ENCODE data around the gene GALNT18.

The GALNT18 gene

DNA sequence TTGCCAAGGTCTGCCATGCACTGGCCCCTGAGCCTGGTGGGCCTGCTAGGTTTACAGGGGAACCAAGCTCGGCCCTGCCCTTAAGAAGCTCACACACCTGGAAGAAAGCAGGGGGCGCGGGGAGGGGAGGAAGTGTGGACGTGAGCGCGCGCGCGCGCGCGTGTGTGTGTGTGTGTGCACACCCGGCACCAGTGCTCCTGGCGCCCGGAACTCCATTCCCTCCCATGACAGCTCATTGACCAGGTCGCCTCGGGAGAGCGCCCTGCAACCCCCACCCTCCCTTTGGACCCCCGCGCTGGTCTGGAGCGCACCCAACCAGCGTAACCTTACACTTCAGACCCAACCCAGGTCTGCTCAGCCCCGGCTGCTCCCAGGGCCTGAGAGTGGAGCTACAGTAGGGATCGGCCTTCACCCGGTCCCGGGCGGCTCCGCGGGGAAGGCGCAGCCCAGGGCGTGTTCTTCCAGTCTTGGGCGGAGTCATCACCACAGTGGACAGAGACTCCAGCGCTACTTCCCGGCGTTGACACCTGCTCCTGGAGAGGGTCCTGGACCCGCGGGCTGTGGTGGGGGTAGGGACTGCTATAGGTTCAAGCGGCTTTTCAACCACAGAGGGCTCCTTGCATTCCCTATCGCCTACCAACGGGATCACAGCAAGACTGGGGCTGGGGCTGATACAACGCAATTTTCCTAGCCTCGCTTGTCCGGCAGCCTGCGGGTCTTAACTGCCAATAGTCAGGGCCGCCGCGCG is 1.5 kb downstream of the GALNT18 start:
- Mint-ChIP-seq H3K4me3 (peak overlapping the region; percentile 98), H3K4me1 (ENCODE audit: low read depth) (peaks cover 52% of the 10 kb centered on the region), H3K36me3 (ENCODE audit: low read depth) (peaks cover 51% of the 10 kb centered on the region), H3K27ac (peak overlapping the region; percentile 92), H3K27me3 (peaks cover 79% of the 10 kb centered on the region), H3K9me3 (no peaks in the 10 kb centered on the region)
- intact Hi-C loops (cut with micrococcal nuclease), result no loop called here

DNA sequence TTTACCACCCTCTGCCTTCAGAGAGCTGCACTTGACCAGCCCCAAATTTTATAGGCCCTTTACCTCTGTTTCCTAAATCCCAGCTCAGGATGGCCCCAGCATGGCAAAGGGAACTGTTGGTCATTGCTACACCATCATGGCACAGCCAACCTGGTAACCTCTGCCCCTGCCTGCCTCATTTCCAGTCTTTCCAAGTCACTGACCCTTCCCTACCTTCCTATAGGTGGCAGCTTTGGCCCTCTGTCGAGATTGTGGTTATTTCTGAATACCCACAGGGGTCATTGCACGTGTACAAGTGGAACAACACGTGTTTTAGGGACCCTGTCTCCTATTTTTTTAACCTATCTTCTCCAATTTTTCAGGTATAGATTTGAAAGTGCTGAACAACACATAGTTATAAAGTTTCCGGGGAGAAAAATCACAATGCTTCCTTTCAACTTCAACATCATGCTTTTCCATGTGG is 2.8 kb downstream of the GALNT18 start:
- Mint-ChIP-seq H3K4me3 (peak overlapping the region; percentile 98), H3K27ac (no peak overlapping the region), H3K4me1 (ENCODE audit: low read depth) (peaks cover 62% of the 10 kb centered on the region), H3K27me3 (peaks cover 69% of the 10 kb centered on the region), H3K36me3 (ENCODE audit: low read depth) (peaks cover 64% of the 10 kb centered on the region), H3K9me3 (no peaks in the 10 kb centered on the region)
- intact Hi-C loops (cut with micrococcal nuclease), result no loop called here

DNA sequence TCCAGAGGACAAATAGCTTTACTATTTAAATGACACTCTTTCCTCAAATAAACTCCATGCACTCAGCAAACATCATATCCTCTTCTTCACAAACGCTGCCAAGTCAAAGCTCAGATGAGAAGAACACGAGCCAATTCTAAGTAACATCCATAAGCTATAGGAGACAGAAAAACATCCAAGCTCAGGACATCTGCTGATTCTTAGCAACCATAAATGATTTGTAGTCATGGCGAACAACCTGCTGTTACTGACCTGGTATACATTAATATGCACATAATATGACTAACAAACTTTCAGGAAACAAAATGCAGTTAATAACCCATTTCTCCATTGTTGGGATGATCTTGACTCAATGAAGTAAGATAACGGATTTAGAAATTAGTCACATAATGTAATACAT is 6.7 kb downstream of the GALNT18 start:
- no peak overlapping the region for H3K27ac Mint-ChIP-seq
- no peaks in the 10 kb centered on the region for H3K9me3 Mint-ChIP-seq
- peaks cover 61% of the 10 kb centered on the region for H3K27me3 Mint-ChIP-seq
- peaks cover 88% of the 10 kb centered on the region for H3K4me1 Mint-ChIP-seq (ENCODE audit: low read depth)
- H3K36me3 Mint-ChIP-seq (ENCODE audit: low read depth), result peaks cover 61% of the 10 kb centered on the region
- H3K4me3 Mint-ChIP-seq, result no peak overlapping the region
- intact Hi-C loops (cut with micrococcal nuclease), result no loop called here

DNA sequence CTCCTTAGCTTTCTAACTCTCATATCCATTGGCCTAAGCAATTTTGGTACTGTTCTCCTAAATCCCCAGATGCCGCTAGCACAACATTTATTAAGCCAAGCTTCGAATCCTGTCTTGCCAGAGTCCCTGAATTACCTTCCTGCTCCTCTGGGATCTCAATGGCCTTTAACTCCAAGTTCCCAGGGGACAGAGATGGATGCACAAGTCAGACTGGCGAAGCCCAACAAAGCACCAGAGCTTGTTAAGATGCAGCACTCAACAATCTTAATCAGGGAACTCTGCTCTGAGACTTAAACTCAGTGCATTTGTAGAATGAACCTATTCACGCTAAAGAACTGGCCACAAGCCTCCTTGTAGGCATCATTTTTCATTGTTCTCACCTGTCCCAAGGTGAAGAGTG is 9.4 kb downstream of the GALNT18 start:
- Mint-ChIP-seq H3K4me3 (no peak overlapping the region), H3K36me3 (ENCODE audit: low read depth) (peaks cover 37% of the 10 kb centered on the region), H3K4me1 (ENCODE audit: low read depth) (peaks cover 78% of the 10 kb centered on the region), H3K9me3 (no peaks in the 10 kb centered on the region), H3K27ac (no peak overlapping the region), H3K27me3 (peaks cover 52% of the 10 kb centered on the region)
- intact Hi-C loops (cut with micrococcal nuclease), result no loop called here

DNA sequence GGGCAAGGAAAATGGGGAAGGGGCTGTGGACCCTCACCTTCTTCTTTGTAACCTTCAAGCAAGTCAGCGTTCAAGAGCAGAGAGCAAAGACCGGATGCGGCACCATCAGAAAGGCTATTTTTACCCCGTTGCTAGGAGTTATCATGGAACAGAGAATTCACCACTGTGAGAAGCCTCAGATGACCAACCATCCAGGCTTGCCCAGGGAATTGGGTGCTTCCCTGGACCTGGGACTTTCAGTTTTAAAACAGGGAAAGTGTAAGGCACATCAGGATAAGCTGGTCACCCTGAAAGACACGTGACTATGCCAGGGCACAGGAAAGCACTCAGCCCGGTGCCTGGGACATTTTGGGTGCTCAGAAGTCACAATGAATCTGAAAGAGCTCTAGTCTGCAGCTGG is 10.4 kb downstream of the GALNT18 start:
- no peaks in the 10 kb centered on the region for H3K9me3 Mint-ChIP-seq
- intact Hi-C loops (cut with micrococcal nuclease), result no loop called here
- H3K4me1 Mint-ChIP-seq (ENCODE audit: low read depth), result peaks cover 72% of the 10 kb centered on the region

DNA sequence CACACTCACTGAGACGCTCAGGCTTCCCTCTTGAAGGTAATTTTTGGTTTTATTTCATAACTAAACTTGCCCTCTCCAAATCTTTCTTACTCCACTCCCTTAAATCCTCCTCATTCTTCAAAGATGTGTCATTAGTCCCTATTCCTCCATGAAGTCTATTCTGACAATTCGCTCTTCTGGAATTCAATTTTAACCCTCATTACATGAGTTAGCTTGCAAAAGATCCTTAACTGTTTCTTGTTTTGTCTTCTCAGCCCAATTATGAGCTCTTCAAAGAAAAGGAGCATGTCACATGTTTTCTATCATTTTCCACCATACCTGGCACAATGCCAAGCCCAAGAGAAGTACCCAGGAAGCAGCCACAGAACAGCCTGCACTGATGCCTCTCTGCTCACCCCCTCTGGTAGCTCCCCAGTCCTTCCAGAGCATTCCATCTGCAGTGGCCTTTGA is 13.0 kb downstream of the GALNT18 start:
- no peaks in the 10 kb centered on the region for H3K9me3 Mint-ChIP-seq
- no peak overlapping the region for H3K27ac Mint-ChIP-seq
- H3K36me3 Mint-ChIP-seq (ENCODE audit: low read depth), result peaks cover 24% of the 10 kb centered on the region
- intact Hi-C loops (cut with micrococcal nuclease), result no loop called here
- peaks cover 61% of the 10 kb centered on the region for H3K4me1 Mint-ChIP-seq (ENCODE audit: low read depth)
- H3K27me3 Mint-ChIP-seq, result peaks cover 54% of the 10 kb centered on the region
- no peak overlapping the region for H3K4me3 Mint-ChIP-seq

More for the DNA sequence above, 10.4 kb downstream of the GALNT18 start:
- Mint-ChIP-seq H3K36me3 (ENCODE audit: low read depth) (peaks cover 35% of the 10 kb centered on the region), H3K27ac (no peak overlapping the region), H3K27me3 (peaks cover 54% of the 10 kb centered on the region), H3K4me3 (no peak overlapping the region)

GRCh38 chr11:11607772-11608171 is 14.0 kb downstream of the GALNT18 start:
- intact Hi-C loops (cut with micrococcal nuclease), result no loop called here
- Mint-ChIP-seq H3K9me3 (no peaks in the 10 kb centered on the region), H3K4me3 (no peak overlapping the region), H3K4me1 (ENCODE audit: low read depth) (peaks cover 51% of the 10 kb centered on the region), H3K27me3 (peaks cover 48% of the 10 kb centered on the region), H3K27ac (no peak overlapping the region), H3K36me3 (ENCODE audit: low read depth) (peaks cover 21% of the 10 kb centered on the region)

DNA sequence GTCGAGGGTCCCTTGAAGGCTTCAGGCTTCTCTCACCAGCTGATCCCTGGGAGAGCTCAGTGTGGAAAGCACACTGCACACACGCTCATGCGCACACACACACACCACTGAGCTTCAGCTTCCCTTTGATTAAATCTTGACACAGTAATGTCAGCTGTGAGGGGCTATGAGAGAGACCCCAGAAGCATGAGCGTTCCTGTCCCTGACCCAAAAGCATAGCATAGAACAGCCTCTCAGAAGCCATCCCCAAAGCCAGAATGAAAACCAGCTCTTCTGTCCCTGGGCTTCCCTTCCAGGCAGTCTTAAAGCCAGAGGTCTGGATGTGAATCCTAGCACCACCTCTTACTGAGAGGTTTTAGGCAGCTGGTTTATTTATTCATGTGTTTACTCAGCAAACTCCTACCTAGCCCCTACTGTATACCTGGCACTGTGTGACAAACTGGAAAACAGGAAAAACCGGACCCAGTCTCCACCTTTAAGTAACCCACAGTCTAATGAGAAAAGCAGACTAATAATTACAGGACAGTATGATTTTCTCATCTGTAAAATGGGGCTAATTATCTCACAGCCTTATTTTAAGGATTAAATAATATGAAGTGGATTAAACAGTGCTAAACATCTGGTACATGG is 15.9 kb downstream of the GALNT18 start:
- intact Hi-C loops (cut with micrococcal nuclease), result no loop called here
- Mint-ChIP-seq H3K27me3 (peaks cover 38% of the 10 kb centered on the region), H3K27ac (no peak overlapping the region), H3K9me3 (peaks cover 14% of the 10 kb centered on the region), H3K4me1 (ENCODE audit: low read depth) (peaks cover 35% of the 10 kb centered on the region), H3K36me3 (ENCODE audit: low read depth) (peaks cover 36% of the 10 kb centered on the region), H3K4me3 (no peak overlapping the region)

DNA sequence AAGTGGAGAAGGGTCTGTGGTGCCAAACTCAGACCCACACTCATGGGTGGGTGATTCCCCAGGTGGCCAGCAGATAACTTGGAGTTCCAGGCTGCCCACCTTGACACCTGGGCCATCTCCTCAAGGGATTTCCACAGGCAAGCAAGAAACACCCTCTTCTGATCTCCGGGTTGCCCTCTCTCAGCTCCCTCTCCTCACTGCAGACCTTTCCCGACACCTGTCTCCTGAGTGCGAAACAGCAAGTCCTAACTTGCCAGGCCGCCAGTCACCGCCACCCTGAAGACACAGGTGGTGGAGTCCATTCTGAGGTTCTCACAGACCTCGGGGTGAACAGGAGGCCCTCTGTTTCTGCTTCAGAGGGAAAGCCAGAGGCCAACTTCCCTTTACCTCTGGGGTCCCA is 16.6 kb downstream of the GALNT18 start:
- Mint-ChIP-seq H3K27me3 (peaks cover 33% of the 10 kb centered on the region), H3K9me3 (peaks cover 17% of the 10 kb centered on the region), H3K36me3 (ENCODE audit: low read depth) (peaks cover 36% of the 10 kb centered on the region), H3K4me3 (no peak overlapping the region), H3K27ac (no peak overlapping the region), H3K4me1 (ENCODE audit: low read depth) (peaks cover 27% of the 10 kb centered on the region)
- intact Hi-C loops (cut with micrococcal nuclease), result no loop called here

GRCh38 chr11:11604370-11604990 is 17.3 kb downstream of the GALNT18 start:
- no peak overlapping the region for H3K4me3 Mint-ChIP-seq
- peaks cover 17% of the 10 kb centered on the region for H3K9me3 Mint-ChIP-seq
- H3K36me3 Mint-ChIP-seq (ENCODE audit: low read depth), result peaks cover 36% of the 10 kb centered on the region
- intact Hi-C loops (cut with micrococcal nuclease), result no loop called here
- no peak overlapping the region for H3K27ac Mint-ChIP-seq
- H3K27me3 Mint-ChIP-seq, result peaks cover 28% of the 10 kb centered on the region
- H3K4me1 Mint-ChIP-seq (ENCODE audit: low read depth), result peaks cover 20% of the 10 kb centered on the region

DNA sequence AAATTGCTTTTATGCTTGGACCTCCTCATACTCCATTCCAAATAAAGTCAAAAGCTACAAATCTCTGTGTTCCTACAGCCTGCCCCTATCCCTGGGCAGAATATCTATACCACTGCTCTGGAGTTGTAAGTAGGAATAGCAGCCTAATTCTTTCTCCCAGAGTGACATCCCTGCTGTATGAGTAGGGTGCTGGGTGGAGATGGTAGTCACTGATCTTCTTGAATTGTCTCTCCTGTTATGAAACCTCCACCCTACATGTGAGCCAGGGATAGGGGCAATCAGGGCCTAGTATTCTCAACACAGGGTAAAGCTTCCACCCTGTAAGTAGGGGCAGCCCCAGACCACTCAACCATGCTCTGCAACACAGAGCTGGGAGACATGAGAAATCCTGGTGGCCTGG is 19.8 kb downstream of the GALNT18 start:
- Mint-ChIP-seq H3K27me3 (peaks cover 16% of the 10 kb centered on the region), H3K9me3 (peaks cover 17% of the 10 kb centered on the region), H3K36me3 (ENCODE audit: low read depth) (peaks cover 36% of the 10 kb centered on the region), H3K4me3 (no peak overlapping the region), H3K4me1 (ENCODE audit: low read depth) (peaks cover 10% of the 10 kb centered on the region), H3K27ac (no peak overlapping the region)
- intact Hi-C loops (cut with micrococcal nuclease), result no loop called here

DNA sequence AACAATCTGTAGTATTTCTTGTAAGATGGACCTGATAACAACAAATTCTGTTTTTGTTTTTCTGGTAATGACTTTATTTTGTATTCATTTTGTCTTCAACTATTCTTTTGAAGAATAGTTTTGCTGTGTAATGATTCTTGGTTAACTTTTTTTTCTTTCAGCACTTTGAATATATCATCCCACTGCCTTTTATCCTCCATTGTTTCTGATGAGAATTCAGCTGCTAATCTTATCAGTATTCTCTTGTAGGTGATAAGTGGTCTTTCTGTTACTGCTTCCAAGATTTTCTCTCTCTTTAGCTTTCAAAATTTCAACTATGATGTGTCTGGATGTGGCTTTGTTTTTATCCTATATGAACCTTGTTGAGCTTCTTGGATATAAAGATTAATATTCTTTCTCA is 21.5 kb downstream of the GALNT18 start:
- Mint-ChIP-seq H3K4me3 (no peak overlapping the region), H3K27ac (no peak overlapping the region), H3K9me3 (peaks cover 17% of the 10 kb centered on the region), H3K4me1 (ENCODE audit: low read depth) (no peaks in the 10 kb centered on the region), H3K36me3 (ENCODE audit: low read depth) (peaks cover 30% of the 10 kb centered on the region), H3K27me3 (peaks cover 6% of the 10 kb centered on the region)
- intact Hi-C loops (cut with micrococcal nuclease), result no loop called here

- no peak overlapping the region for H3K4me3 Mint-ChIP-seq
- H3K9me3 Mint-ChIP-seq, result peaks cover 17% of the 10 kb centered on the region
- intact Hi-C loops (cut with micrococcal nuclease), result no loop called here
- H3K36me3 Mint-ChIP-seq (ENCODE audit: low read depth), result peaks cover 25% of the 10 kb centered on the region
- H3K4me1 Mint-ChIP-seq (ENCODE audit: low read depth), result no peaks in the 10 kb centered on the region
- peaks cover 4% of the 10 kb centered on the region for H3K27me3 Mint-ChIP-seq
- H3K27ac Mint-ChIP-seq, result no peak overlapping the region
These were observed 23.6 kb downstream of the GALNT18 start for GRCh38 chr11:11598243-11598642.

DNA sequence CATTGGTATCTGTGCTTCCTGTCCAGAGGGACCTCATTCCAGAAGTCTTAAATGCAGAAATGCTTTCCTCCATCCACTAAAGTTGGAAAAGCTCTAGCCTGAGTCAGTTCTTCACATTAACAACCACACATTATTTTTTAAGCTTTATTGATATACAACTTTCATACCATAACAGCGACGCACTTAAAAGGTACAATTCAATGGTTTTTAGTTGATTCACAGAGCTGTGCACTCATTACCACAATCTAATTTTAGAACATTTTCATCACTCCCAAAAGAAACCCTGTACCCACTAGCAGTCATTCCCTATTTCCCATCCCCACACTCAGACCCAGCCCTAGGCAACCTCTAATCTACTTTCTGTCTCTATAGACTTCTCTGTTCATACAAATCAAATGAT is 27.6 kb downstream of the GALNT18 start:
- Mint-ChIP-seq H3K36me3 (ENCODE audit: low read depth) (no peaks in the 10 kb centered on the region), H3K4me1 (ENCODE audit: low read depth) (peaks cover 13% of the 10 kb centered on the region), H3K9me3 (no peaks in the 10 kb centered on the region), H3K27ac (no peak overlapping the region), H3K4me3 (no peak overlapping the region), H3K27me3 (no peaks in the 10 kb centered on the region)
- intact Hi-C loops (cut with micrococcal nuclease), result no loop called here

Measured in dendritic cell treated with granulocyte-macrophage colony-stimulating factor and Interleukin-4, amounts not matched to agents 40 ng/mL and 50 ng/mL, for 4 days (primary cell).